Keratinocyte (primary cell): ENCODE data around the gene FNIP2. TPM values are rescaled to one million over a fixed set of nuclear protein-coding genes. Genes with fewer than 3 reads are reported as not detected.

Source experiments
- DNase-seq: peaks from one replicate; pipeline ENCODE4 v3.0.0-alpha.2; 2011; ENCODE audit warnings: low read depth, missing footprints, low spot score
- FAIRE-seq: peaks from 2 replicates; lab custom pipeline; 2011; peaks lifted over from hg19 to GRCh38; lab: Jason Lieb, UNC
- H2AFZ ChIP-seq: 2 replicates; pipeline ENCODE4 v1.6.0; 2012; ENCODE audit warnings: low read length, control low read depth, inconsistent platforms; ENCODE audit not compliant: control insufficient read depth
- H3K27ac ChIP-seq: 2 replicates; pipeline ENCODE4 v1.5.1; 2011; ENCODE audit warnings: low read length; ENCODE audit not compliant: control insufficient read depth, insufficient read depth
- H3K27me3 ChIP-seq: 3 replicates; pipeline ENCODE4 v1.6.0; 2011; ENCODE audit warnings: low read length; ENCODE audit not compliant: control insufficient read depth, insufficient read depth; ENCODE audit errors: extremely low read depth
- H3K36me3 ChIP-seq, 2 experiments: 2 replicates in 1 of 2; 3 replicates in 1 of 2; pipeline ENCODE4 v1.5.1; 2011; ENCODE audit warnings: low read length in 2 of 2, mild to moderate bottlenecking in 1 of 2; ENCODE audit not compliant: control insufficient read depth in 2 of 2, insufficient read depth in 2 of 2; ENCODE audit errors: extremely low read depth in 1 of 2
- H3K4me1 ChIP-seq: 3 replicates; pipeline ENCODE4 v1.5.1; 2011; ENCODE audit warnings: low read length; ENCODE audit not compliant: control insufficient read depth, insufficient read depth; ENCODE audit errors: extremely low read depth
- H3K4me2 ChIP-seq: 3 replicates; pipeline ENCODE4 v1.6.0; 2011; ENCODE audit warnings: low read depth, low read length; ENCODE audit not compliant: control insufficient read depth, insufficient read depth; ENCODE audit errors: extremely low read depth
- H3K4me3 ChIP-seq, 3 experiments: fragments of 200-600 bp in 1 of 3; sonication (generic) in 1 of 3; 2 replicates in 2 of 3; 3 replicates in 1 of 3; pipeline ENCODE4 v1.5.1; 2011 to 2016; ENCODE audit warnings: low read length in 3 of 3, mild to moderate bottlenecking in 3 of 3, control low read depth in 2 of 3, inconsistent platforms in 1 of 3, low read depth in 1 of 3, mixed read lengths in 1 of 3, mixed run types in 1 of 3, moderate library complexity in 1 of 3; ENCODE audit not compliant: control insufficient read depth in 2 of 3, insufficient read depth in 2 of 3; ENCODE audit errors: extremely low read depth in 1 of 3
- H3K79me2 ChIP-seq: 2 replicates; pipeline ENCODE4 v1.6.0; 2012; ENCODE audit warnings: low read length; ENCODE audit not compliant: control insufficient read depth, insufficient read depth
- H3K9ac ChIP-seq: 3 replicates; pipeline ENCODE4 v1.6.0; 2011; ENCODE audit warnings: low read length; ENCODE audit not compliant: control insufficient read depth, insufficient read depth; ENCODE audit errors: extremely low read depth
- H3K9me1 ChIP-seq: 3 replicates; pipeline ENCODE4 v1.6.0; 2011; ENCODE audit warnings: low read length; ENCODE audit not compliant: control insufficient read depth, insufficient read depth; ENCODE audit errors: extremely low read depth
- H3K9me3 ChIP-seq: 2 replicates; pipeline ENCODE4 v1.5.1; 2012; ENCODE audit warnings: low read depth, low read length; ENCODE audit not compliant: control insufficient read depth
- H4K20me1 ChIP-seq: 3 replicates; pipeline ENCODE4 v1.6.0; 2011; ENCODE audit warnings: low read length; ENCODE audit not compliant: control insufficient read depth, insufficient read depth; ENCODE audit errors: extremely low read depth
- EZH2 ChIP-seq: IDR thresholded peaks from one replicate; pipeline ENCODE4 v1.6.1; 2012; ENCODE audit warnings: inconsistent platforms, mild to moderate bottlenecking, low read length, moderate library complexity
- dilution Hi-C: fragments of 300-500 bp; cut with MboI; formaldehyde crosslinking; loops from one replicate; pipeline ENCODE4 v1.7.0; 2020; ENCODE audit warnings: low sequenced_read_pairs; ENCODE audit not compliant: extremely low pct_ligation_motif_present
- polyA plus RNA-seq, 5 experiments: library from polyadenylated mRNA; depleted of rRNA in 3 of 5; stranded (reverse) in 3 of 5; stranded (forward) in 1 of 5; unstranded in 1 of 5; fragments of >200 nt; gene quantifications; 1 replicate in 1 of 5; 2 replicates in 3 of 5; 3 replicates in 1 of 5; pipeline versions ENCODE4 v1.2.1 to v1.2.3, GENCODE V29; 2011 to 2012; ENCODE audit warnings: missing spikeins in 2 of 5, low read depth in 1 of 5, low replicate concordance in 1 of 5
- TF ChIP-seq, protein P1 (sequence below), 3 experiments: IDR thresholded peaks in 1 of 3; conservative IDR thresholded peaks in 1 of 3; optimal IDR thresholded peaks in 1 of 3; 2 replicates in 2 of 3; 3 replicates in 1 of 3; pipeline versions ENCODE3 to v1.5.1; 2011; ENCODE audit warnings: low read length in 3 of 3, mild to moderate bottlenecking in 3 of 3, moderate library complexity in 2 of 3, control low read depth in 1 of 3, inconsistent platforms in 1 of 3; ENCODE audit not compliant: insufficient read depth in 2 of 3; ENCODE audit errors: extremely low read depth in 1 of 3

Gene FNIP2
- polyA plus RNA-seq, 1 donor (not counting 4 experiments of a cell fraction or from before 2014, with no cell fraction given) = 6.2 TPM

- H3K9me1 ChIP-seq = no peaks in the 10 kb centered on the region
- H4K20me1 ChIP-seq = no peaks in the 10 kb centered on the region
- no peak for DNase-seq
- H3K36me3 ChIP-seq = no peaks in the 10 kb centered on the region
- no peak overlapping the region for H3K4me3 ChIP-seq
- H3K27me3 ChIP-seq = no peaks in the 10 kb centered on the region
- H3K9me3 ChIP-seq = no peaks in the 10 kb centered on the region
- no peak for TF ChIP-seq EZH2
- TF ChIP-seq, protein P1, sequence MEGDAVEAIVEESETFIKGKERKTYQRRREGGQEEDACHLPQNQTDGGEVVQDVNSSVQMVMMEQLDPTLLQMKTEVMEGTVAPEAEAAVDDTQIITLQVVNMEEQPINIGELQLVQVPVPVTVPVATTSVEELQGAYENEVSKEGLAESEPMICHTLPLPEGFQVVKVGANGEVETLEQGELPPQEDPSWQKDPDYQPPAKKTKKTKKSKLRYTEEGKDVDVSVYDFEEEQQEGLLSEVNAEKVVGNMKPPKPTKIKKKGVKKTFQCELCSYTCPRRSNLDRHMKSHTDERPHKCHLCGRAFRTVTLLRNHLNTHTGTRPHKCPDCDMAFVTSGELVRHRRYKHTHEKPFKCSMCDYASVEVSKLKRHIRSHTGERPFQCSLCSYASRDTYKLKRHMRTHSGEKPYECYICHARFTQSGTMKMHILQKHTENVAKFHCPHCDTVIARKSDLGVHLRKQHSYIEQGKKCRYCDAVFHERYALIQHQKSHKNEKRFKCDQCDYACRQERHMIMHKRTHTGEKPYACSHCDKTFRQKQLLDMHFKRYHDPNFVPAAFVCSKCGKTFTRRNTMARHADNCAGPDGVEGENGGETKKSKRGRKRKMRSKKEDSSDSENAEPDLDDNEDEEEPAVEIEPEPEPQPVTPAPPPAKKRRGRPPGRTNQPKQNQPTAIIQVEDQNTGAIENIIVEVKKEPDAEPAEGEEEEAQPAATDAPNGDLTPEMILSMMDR (optimal IDR thresholded peaks at IDR 0.05 in 1 of 3, IDR thresholded peaks at IDR 0.05 in 1 of 3, conservative IDR thresholded peaks at IDR 0.05 in 1 of 3; ENCODE audit: extremely low read depth in 1 of 3, insufficient read depth in 2 of 3, low read length in 3 of 3) = no peak
- no peak overlapping the region for H2AFZ ChIP-seq
- no peaks in the 10 kb centered on the region for H3K79me2 ChIP-seq
- no peak overlapping the region for H3K27ac ChIP-seq
- no peak overlapping the region for H3K9ac ChIP-seq
- FAIRE-seq = no peak
- no peak overlapping the region for H3K4me2 ChIP-seq
- peaks cover 15% of the 10 kb centered on the region for H3K4me1 ChIP-seq
- dilution Hi-C loops = no loop called here
Measured at GRCh38 chr4:158802914-158803313, 34.1 kb downstream of the FNIP2 start.

DNA sequence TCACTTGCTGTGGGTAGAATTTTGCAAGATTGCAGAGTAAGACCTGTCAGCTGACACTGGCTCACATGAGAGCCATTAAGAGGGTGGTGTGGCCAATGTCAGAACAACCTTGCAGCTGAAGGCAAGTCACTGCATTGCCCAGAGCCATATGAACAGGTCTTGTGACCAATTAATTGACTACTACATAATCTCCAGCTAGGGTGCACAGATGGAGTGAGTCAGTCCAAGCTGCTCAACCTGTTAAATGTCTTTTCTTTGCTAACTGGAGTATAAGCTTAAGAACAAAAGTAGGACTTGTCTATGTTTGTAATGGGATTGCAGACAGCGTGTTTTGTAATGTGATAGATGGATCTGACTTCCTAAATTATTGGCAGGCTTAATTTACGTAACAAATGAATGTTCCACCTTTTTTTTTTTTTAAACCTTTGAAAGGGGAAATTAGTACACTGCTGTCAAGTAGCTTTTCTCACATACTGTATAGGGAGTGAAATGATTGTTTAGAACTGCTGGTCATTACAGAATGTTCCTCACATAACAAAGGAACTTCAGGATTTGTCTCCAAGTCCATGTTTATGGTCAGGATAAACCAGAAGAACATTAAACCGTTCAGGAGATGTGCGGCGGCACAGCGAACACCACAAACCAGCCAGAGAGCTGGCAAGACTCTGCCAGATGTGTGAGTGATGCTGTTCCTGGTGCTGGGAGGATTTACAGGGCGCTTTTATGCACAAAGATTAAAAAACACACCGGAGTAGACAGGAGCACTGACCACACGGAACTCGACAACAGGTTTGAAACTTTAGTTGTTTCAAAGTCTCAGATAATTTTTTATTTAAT is 37.0 kb downstream of the FNIP2 start:
- Histone ChIP-seq H2AFZ (no peak overlapping the region), H3K9me3 (no peaks in the 10 kb centered on the region), H3K4me3 (no peak overlapping the region), H3K9ac (peak overlapping the region; percentile 0), H3K9me1 (no peaks in the 10 kb centered on the region), H4K20me1 (no peaks in the 10 kb centered on the region), H3K27me3 (no peaks in the 10 kb centered on the region), H3K27ac (peak overlapping the region; percentile 32), H3K36me3 (no peaks in the 10 kb centered on the region), H3K79me2 (no peaks in the 10 kb centered on the region), H3K4me1 (peaks cover 27% of the 10 kb centered on the region), H3K4me2 (peak overlapping the region; percentile 65)
- FAIRE-seq (peak; percentile 96), DNase-seq (peak; percentile 73)
- dilution Hi-C loops = no loop called here
- TF ChIP-seq EZH2 = no peak
- TF ChIP-seq, protein P1 (optimal IDR thresholded peaks at IDR 0.05 in 1 of 3, IDR thresholded peaks at IDR 0.05 in 1 of 3, conservative IDR thresholded peaks at IDR 0.05 in 1 of 3; ENCODE audit: extremely low read depth in 1 of 3, insufficient read depth in 2 of 3, low read length in 3 of 3) = no peak
